ENCODE measurements around the gene TCF19.
"Not testable (repeated sequence)": the region's sequence is repeated elsewhere in the genome, so short reads cannot be mapped to it uniquely, and the experiment has no call there.

TCF19 gene

DNA sequence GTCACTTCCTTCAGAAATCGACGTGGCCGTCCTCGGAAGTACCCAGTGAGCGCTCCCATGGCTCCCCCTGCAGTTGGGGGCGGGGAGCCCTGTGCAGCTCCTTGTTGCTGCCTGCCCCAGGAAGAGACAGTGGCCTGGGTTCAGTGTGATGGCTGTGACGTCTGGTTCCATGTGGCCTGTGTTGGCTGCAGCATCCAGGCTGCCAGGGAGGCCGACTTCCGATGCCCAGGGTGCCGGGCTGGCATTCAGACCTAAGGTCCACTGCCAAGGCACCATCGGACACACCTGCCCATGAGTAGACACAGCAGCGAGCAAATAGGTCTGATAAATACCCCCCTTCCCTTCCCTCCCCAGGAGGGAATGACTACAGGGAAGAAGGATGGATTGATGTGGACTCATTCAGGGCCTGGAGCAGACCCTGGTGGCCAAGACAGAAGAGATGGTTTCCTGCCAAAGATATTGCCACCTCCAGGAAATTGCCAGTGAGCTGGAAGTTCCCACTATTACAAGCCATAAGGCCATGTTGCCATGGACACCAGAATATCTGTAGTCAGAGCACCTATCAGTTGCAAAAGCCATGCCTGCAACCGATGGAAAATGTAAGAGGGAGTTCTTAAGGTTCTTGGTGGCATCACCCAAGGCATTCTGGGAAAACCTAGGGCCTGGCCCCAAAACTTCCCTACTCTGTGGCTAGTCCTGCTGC, 4.2 kb downstream of the TCF19 start:
- DNase-seq (ENCODE audit: low spot score) = no peak

GRCh38 chr6:31163922-31164321, 5.5 kb downstream of the TCF19 start:
- DNase-seq (ENCODE audit: low spot score) = no peak

GRCh38 chr6:31164475-31165063, 6.2 kb downstream of the TCF19 start:
- not testable (repeated sequence) for DNase-seq (ENCODE audit: low spot score)

GRCh38 chr6:31165064-31165832, 6.9 kb downstream of the TCF19 start:
- DNase-seq (ENCODE audit: low spot score) = not testable (repeated sequence)

GRCh38 chr6:31165986-31166385, 7.6 kb downstream of the TCF19 start:
- no peak for DNase-seq (ENCODE audit: low spot score)

DNA sequence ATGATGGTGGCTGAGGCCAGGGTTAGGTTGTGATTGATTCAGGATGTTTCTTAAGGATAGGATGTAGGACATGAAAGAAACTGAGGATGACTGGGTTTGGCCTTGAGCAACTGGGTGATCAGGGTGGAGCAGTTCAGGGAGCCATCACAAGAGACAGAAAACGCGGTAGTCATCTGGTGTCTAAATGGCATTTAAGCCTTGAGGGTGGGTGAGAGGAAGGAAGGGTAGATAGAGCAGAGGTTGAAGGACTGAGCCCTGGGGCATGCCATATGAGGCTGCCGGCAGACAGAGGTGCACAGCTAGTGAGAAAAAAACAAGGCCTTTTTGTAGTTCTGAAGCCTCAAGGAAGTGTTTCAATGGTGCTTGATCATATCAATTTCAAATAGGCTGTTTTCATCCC, 10.2 kb downstream of the TCF19 start:
- no peak for DNase-seq (ENCODE audit: low spot score)

DNA sequence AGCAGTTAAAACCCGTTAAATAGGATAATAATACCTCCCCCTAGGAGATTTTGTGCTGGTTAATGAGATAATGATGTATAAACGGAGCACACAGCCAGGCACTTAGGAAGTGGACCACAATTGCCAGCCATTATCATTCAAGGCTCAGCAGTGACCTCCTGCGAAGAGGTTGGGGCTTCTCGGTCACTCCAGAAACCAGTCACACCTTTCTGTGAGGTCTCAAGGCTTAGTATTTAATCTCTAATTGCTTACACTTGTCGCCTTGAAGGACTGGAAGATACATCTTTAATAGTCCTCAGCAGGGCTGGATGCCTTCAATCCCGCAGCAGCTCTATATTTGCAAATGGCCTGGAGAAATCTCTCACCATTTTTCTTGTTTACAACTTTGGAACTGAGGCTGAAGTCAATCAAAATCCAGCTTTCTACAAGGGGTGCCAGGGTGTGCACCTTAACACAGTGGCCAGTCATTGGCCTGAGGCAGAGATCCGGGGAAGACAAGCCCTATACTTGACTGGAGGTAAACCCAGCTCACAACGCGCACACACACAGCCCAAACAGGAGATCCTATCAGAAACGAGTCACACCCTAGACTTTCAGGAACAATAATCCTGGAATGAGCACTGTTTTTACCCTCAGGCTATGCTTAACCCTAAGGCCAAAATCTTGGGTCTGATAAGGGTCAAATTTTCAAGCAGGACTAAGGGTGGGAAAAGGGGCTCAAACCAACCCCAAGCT, 10.9 kb downstream of the TCF19 start:
- DNase-seq (ENCODE audit: low spot score) = no peak

DNA sequence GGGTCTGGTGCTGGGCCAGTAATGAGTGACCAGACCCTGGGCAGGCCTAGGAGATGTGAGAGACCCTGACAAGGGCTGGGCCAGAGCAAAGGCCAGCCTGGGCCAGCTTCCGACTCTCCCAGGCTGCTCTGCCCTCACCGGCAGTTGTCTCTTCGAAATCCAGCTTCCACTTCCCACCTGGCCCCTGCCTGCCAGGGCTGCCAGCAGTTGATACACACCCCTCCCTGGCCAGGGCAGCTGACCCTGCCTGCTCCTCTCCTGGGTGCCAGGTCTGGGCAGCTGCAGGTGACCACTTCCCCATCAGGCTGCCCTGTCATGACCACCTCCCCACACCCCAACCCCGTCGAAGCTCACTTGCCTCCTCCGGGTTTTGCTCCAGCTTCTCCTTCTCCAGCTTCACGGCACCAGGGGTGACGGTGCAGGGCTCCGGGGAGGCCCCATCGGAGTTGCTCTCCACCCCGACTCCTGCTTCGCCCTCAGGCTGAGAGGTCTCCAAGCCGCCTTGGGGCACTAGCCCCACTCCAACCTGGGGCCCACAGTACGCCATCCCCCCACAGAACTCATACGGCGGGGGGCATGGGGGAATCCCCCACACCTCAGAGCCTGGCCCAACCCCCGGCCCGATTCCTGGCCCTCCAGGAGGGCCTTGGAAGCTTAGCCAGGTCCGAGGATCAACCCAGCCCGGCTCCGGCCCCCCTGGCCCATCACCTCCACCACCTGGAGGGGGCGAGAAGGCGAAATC, 11.6 kb downstream of the TCF19 start:
- DNase-seq (ENCODE audit: low spot score) = not testable (repeated sequence)

GRCh38 chr6:31170600-31170881, 12.2 kb downstream of the TCF19 start, which contains the start of gene POU5F1:
Gene POU5F1 (minus strand): TSS chr6:31170682. CDS start chr6:31170620, 62 bp downstream.
- no peak for DNase-seq (ENCODE audit: low spot score)

DNA sequence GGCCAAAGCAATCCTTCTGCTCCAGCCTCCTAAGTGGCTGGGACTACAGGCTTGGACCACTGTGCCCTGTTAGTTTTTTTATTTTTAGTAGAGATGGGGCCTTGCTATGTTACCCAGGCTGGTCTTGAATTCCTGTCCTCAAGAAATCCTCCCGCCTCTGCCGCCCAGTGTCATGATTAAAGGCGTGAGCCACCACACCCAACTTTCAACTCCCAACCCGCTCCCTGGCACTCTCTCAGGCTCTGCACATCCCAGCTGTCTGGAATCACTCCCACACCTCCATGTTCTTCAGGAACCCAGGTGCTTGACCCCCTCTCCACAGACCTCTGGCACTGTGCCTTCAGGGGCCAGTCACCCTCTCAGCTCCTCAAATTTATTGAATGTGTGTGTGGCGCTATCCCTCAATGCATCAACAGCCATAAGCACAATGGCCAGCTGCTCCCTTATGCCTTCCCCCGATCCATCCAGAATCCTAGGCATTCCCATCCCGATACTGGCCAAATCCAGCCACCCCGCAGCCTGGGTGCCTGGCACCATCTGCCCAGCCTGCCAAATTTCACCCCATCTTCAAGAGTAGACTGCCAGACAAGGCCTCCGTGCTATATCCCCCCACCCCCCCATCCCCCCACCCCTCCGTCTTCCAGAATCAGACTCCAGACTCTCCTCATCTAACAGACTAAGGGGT, 12.7 kb downstream of the TCF19 start:
- DNase-seq (ENCODE audit: low spot score) = no peak

GRCh38 chr6:31171931-31172905, 13.8 kb downstream of the TCF19 start:
- DNase-seq (ENCODE audit: low spot score) = no peak

DNA sequence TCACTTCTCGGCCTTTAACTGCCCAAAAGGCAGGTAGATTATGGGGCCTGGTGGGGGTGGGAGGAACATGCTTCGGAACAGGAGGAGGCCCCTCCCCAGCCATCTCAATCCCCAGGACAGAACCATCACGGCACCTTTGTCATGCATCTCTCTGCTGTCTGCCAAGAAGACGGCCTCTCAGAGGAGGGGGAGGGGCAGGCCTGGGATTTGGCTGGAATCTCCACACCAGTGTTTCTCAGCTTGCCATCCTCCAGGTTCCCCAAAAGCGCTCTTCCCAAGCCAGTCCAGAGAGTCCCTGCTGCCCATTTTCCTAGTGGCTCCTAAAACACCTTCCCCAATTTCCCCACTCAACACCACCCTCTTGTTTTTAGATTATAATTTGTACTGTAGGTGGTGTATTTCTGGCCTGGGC, 14.6 kb downstream of the TCF19 start:
- no peak for DNase-seq (ENCODE audit: low spot score)

GRCh38 chr6:31173406-31173805, 15.0 kb downstream of the TCF19 start:
- no peak for DNase-seq (ENCODE audit: low spot score)

GRCh38 chr6:31174378-31174777, 16.0 kb downstream of the TCF19 start:
- DNase-seq (ENCODE audit: low spot score) = no peak

DNA sequence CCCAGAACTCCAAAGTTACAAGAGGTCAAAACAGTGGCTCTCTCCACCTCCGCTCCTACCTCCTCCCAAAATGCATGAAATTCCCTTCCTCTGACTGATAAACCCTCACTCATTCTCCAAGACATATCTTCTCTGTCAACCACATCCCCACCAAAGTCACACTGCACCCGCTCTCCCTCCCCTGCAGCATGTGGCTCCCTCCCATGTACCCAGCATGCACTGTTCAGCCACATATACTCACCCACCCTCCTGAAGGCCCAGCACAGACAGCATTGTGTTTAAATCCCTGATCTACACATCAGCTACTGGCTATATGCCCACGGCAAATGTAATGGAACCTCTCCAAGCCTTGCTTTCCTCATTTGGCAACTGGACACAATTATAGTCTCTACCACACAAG, 17.6 kb downstream of the TCF19 start:
- DNase-seq (ENCODE audit: low spot score) = no peak

DNA sequence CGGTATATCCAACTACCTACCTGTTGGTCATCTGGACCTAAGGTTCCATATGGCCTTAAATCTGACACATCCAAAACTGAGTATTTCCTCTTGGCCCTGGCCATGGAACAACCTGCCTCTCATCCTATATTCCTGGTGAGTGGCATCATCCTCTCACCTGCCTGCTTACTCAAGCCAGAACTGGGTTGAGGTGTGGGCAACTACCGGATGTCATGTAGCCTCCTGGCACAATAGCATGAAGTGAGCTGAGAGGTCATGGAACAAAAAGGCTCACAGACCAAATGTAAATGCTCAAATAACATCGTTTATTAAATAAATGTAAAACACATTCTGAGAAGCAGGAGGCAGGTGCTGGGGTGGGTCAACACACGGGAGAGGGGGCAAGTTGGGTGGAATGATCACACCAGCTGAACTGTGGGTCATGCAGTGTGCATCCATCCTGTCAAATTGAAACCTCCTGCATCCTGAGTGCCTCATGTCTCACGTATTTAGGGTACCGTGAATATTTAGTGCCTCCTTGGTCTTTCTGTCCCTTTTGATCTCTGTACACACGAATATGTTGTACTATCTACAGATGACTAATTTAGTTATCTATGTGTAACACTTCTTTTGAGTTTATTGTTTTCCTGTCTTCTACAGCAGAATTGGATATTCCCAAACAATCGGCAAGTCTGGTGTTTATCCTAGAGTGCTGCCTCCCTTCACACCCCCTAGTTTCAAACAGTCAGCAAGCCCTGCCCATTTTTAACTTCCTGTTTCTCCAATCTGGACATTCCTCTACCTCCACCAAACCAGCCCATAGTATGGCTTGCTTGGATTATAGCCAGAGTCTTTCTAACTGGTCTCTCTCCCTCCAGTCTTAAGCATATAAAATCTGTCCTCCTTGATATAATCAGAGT, 20.0 kb downstream of the TCF19 start:
- DNase-seq (ENCODE audit: low spot score) = peak; percentile 54

- no peak for DNase-seq (ENCODE audit: low spot score)
These were observed 20.6 kb downstream of the TCF19 start for GRCh38 chr6:31179042-31179386.

- no peak for DNase-seq (ENCODE audit: low spot score)
These were observed 21.5 kb downstream of the TCF19 start for GRCh38 chr6:31179896-31180295.

- DNase-seq (ENCODE audit: low spot score) = peak; percentile 74
These were observed 22.1 kb downstream of the TCF19 start for GRCh38 chr6:31180500-31180899.

Data from activated CD4-positive, alpha-beta T cell treated with anti-CD3 and anti-CD28 coated beads, Interleukin-2, Interleukin-4, amounts not matched to agents 100 ng/mL and 50 ng/mL, durations not matched to agents 16 hours and 8 hours (primary cell).